IMR-90 (cell line): ENCODE data around the gene CHD9. TPM values are rescaled to one million over a fixed set of nuclear protein-coding genes. Genes with fewer than 3 reads are reported as not detected.
A peak's percentile ranks its signal among the peaks of the same experiment; 100 is the strongest.

Source experiments
- ATAC-seq: fragments of 200-7000 bp; cut with Tn5 transposase; 2 replicates; pipeline ENCODE4 v1.9.1; 2020; ENCODE audit warnings: low read depth, mild to moderate bottlenecking, moderate library complexity
- BruUV-seq: library from RNA; stranded (reverse); fragments of 400-500 nt; replicated peaks from 2 replicates; lab custom pipeline; 2021; lab: Mats Ljungman, UMichigan
- CTCF ChIA-PET: fragments of 300-600 bp; formaldehyde crosslinking; extraction: SDS; loops from one replicate; lab custom pipeline; 2021; ENCODE audit warnings: antibody characterized with exemption; lab: Yijun Ruan, JAX
- POLR2A ChIA-PET: fragments of 300-600 bp; sonication (Branson Sonifier 250); formaldehyde crosslinking; loops from one replicate; lab custom pipeline; 2022; ENCODE audit warnings: antibody characterized with exemption; ENCODE audit not compliant: unreplicated experiment; lab: Charles Lee
- DNase-seq: peaks from one replicate; pipeline ENCODE4 v3.0.0; 2013
- H2AFZ ChIP-seq: replicated peaks from 2 replicates; pipeline ENCODE3; 2013; ENCODE audit warnings: low read length, mild to moderate bottlenecking; ENCODE audit not compliant: poor library complexity
- H2AK5ac ChIP-seq: 2 replicates; pipeline ENCODE4 v1.6.1; 2013; ENCODE audit warnings: low read depth, low read length, inconsistent platforms
- H2AK9ac ChIP-seq: replicated peaks from 2 replicates; pipeline ENCODE3; 2013; ENCODE audit warnings: mild to moderate bottlenecking, low read depth, low read length, moderate library complexity; ENCODE audit not compliant: poor library complexity
- H2BK120ac ChIP-seq: 2 replicates; pipeline ENCODE4 v1.6.1; 2013; ENCODE audit warnings: low read depth, low read length, inconsistent platforms
- H2BK15ac ChIP-seq: 3 replicates; pipeline ENCODE4 v1.6.1; 2013; ENCODE audit warnings: low read depth, low read length, inconsistent platforms
- H2BK20ac ChIP-seq: 2 replicates; pipeline ENCODE4 v1.6.1; 2013; ENCODE audit warnings: low read depth, mild to moderate bottlenecking, inconsistent platforms, low read length, moderate library complexity
- H2BK5ac ChIP-seq: 2 replicates; pipeline ENCODE4 v1.6.1; 2013; ENCODE audit warnings: mild to moderate bottlenecking, low read depth, low read length, inconsistent platforms; ENCODE audit not compliant: poor library complexity, severe bottlenecking
- H3K14ac ChIP-seq: replicated peaks from 2 replicates; pipeline ENCODE4 v1.6.1; 2013; ENCODE audit warnings: low read depth, low read length, inconsistent platforms
- H3K18ac ChIP-seq: 2 replicates; pipeline ENCODE4 v1.6.1; 2013; ENCODE audit warnings: low read depth, low read length, control low read depth
- H3K23ac ChIP-seq: 2 replicates; pipeline ENCODE4 v1.6.1; 2013; ENCODE audit warnings: low read depth, low read length, inconsistent platforms
- H3K27ac ChIP-seq: 2 replicates; pipeline ENCODE4 v1.5.1; 2013; ENCODE audit warnings: mild to moderate bottlenecking, control low read depth, low read length; ENCODE audit not compliant: insufficient read depth
- H3K27me3 ChIP-seq: 2 replicates; pipeline ENCODE4 v1.6.1; 2013; ENCODE audit warnings: low read length; ENCODE audit not compliant: control insufficient read depth, insufficient read depth
- H3K36me3 ChIP-seq: 2 replicates; pipeline ENCODE4 v1.6.1; 2013; ENCODE audit warnings: low read length, mixed read lengths; ENCODE audit not compliant: control insufficient read depth, insufficient read depth
- H3K4ac ChIP-seq: 2 replicates; pipeline ENCODE4 v1.6.1; 2013; ENCODE audit warnings: low read depth, low read length, inconsistent platforms
- H3K4me1 ChIP-seq: 2 replicates; pipeline ENCODE4 v1.6.1; 2013; ENCODE audit warnings: low read length, mixed read lengths; ENCODE audit not compliant: control insufficient read depth, insufficient read depth
- H3K4me2 ChIP-seq: 2 replicates; pipeline ENCODE4 v1.6.1; 2013; ENCODE audit warnings: low read depth, mild to moderate bottlenecking, control low read depth, low read length, moderate library complexity
- H3K4me3 ChIP-seq: 2 replicates; pipeline ENCODE4 v1.5.1; 2013; ENCODE audit warnings: low read depth, mild to moderate bottlenecking, control low read depth, low read length, moderate library complexity; ENCODE audit not compliant: insufficient read depth
- H3K56ac ChIP-seq: 2 replicates; pipeline ENCODE4 v1.6.1; 2013; ENCODE audit warnings: low read length, inconsistent platforms; ENCODE audit not compliant: insufficient read depth; ENCODE audit errors: extremely low read depth
- H3K79me1 ChIP-seq, 2 experiments: 2 replicates each; pipeline ENCODE4 v1.6.1; 2013; ENCODE audit warnings: low read length in 2 of 2, inconsistent platforms in 1 of 2, low read depth in 1 of 2
- H3K9ac ChIP-seq: 2 replicates; pipeline ENCODE4 v1.6.1; 2013; ENCODE audit warnings: low read depth, low read length, control low read depth
- H3K9me1 ChIP-seq: 2 replicates; pipeline ENCODE4 v1.6.1; 2013; ENCODE audit warnings: low read length, inconsistent platforms; ENCODE audit not compliant: insufficient read depth
- H3K9me3 ChIP-seq: 2 replicates; pipeline ENCODE4 v1.6.1; 2013; ENCODE audit warnings: low read length; ENCODE audit not compliant: control insufficient read depth, insufficient read depth
- H4K20me1 ChIP-seq: 2 replicates; pipeline ENCODE4 v1.6.1; 2013; ENCODE audit warnings: low read length, inconsistent platforms; ENCODE audit not compliant: insufficient read depth
- H4K5ac ChIP-seq: 2 replicates; pipeline ENCODE4 v1.6.1; 2013; ENCODE audit warnings: mild to moderate bottlenecking, low read depth, low read length, control low read depth
- H4K8ac ChIP-seq, 2 experiments: 2 replicates each; pipeline ENCODE4 v1.6.1; 2013; ENCODE audit warnings: low read depth in 2 of 2, low read length in 2 of 2, control low read depth in 1 of 2, inconsistent platforms in 1 of 2
- H4K91ac ChIP-seq: 2 replicates; pipeline ENCODE4 v1.6.1; 2013; ENCODE audit warnings: low read depth, low read length, inconsistent platforms; ENCODE audit not compliant: insufficient read depth
- BHLHE40 ChIP-seq: fragments of 150-350 bp; IDR thresholded peaks from 2 replicates; pipeline ENCODE4 v1.6.1; 2016; ENCODE audit warnings: mild to moderate bottlenecking, low read depth, low read length
- CEBPB ChIP-seq: IDR thresholded peaks from 2 replicates; pipeline ENCODE4 v1.6.1; 2012; ENCODE audit warnings: low read depth, low read length, improper control_type of control experiment
- CHD1 ChIP-seq: IDR thresholded peaks from 2 replicates; pipeline ENCODE4 v1.6.1; 2012; ENCODE audit warnings: low read depth, low read length, improper control_type of control experiment
- FOS ChIP-seq: fragments of 150-350 bp; IDR thresholded peaks from 2 replicates; pipeline ENCODE4 v1.6.1; 2016; ENCODE audit warnings: low read depth, low read length
- MAFK ChIP-seq: IDR thresholded peaks from 2 replicates; pipeline ENCODE4 v1.6.1; 2012; ENCODE audit warnings: low read depth, low read length, improper control_type of control experiment
- MAZ ChIP-seq: IDR thresholded peaks from 2 replicates; pipeline ENCODE4 v1.6.1; 2012; ENCODE audit warnings: low read depth, mild to moderate bottlenecking, low read length, improper control_type of control experiment, moderate library complexity, borderline replicate concordance
- MXI1 ChIP-seq: IDR thresholded peaks from 2 replicates; pipeline ENCODE4 v1.6.1; 2012; ENCODE audit warnings: low read depth, mild to moderate bottlenecking, low read length, moderate library complexity, borderline replicate concordance
- NFE2L2 ChIP-seq: fragments of 150-350 bp; IDR thresholded peaks from 2 replicates; pipeline ENCODE4 v1.6.1; 2016; ENCODE audit warnings: low read depth, mild to moderate bottlenecking, low read length
- POLR2A ChIP-seq: IDR thresholded peaks from 2 replicates; pipeline ENCODE4 v1.6.1; 2012; ENCODE audit warnings: mild to moderate bottlenecking, low read depth, low read length
- RAD21 ChIP-seq: IDR thresholded peaks from 2 replicates; pipeline ENCODE4 v1.6.1; 2012; ENCODE audit warnings: low read length, improper control_type of control experiment
- RCOR1 ChIP-seq: IDR thresholded peaks from 2 replicates; pipeline ENCODE4 v1.6.1; 2012; ENCODE audit warnings: mild to moderate bottlenecking, low read length, improper control_type of control experiment; ENCODE audit not compliant: insufficient replicate concordance
- RFX5 ChIP-seq: IDR thresholded peaks from 2 replicates; pipeline ENCODE4 v1.8.0; 2012; ENCODE audit warnings: low read depth, mild to moderate bottlenecking, low read length, moderate library complexity
- SMC3 ChIP-seq: fragments of 150-350 bp; IDR thresholded peaks from 2 replicates; pipeline ENCODE4 v1.6.1; 2016; ENCODE audit warnings: low read depth, mild to moderate bottlenecking, antibody characterized with exemption, low read length, moderate library complexity
- WGBS, 2 experiments: methylation state at CpG; one replicate each; pipeline versions ENCODE4 v1.1.5 to v1.1.7; 2013; ENCODE audit warnings: missing lambda C conversion rate in 2 of 2; ENCODE audit not compliant: insufficient read length in 1 of 2; ENCODE audit errors: extremely low coverage in 2 of 2; 5-methylcytosine and 5-hydroxymethylcytosine counted together
- dilution Hi-C: fragments of 300-500 bp; cut with HindIII; formaldehyde crosslinking; loops from one replicate; pipeline ENCODE4 v1.14.3; 2018; ENCODE audit warnings: low sequenced_read_pairs; ENCODE audit not compliant: unreplicated experiment
- in situ Hi-C: fragments of 300-500 bp; cut with MboI; formaldehyde crosslinking; loops from 3 replicates; pipeline ENCODE4 v1.14.3; 2019; ENCODE audit warnings: low sequenced_read_pairs, inconsistent platforms, mixed read lengths
- intact Hi-C: fragments of 100-400 bp; cut with micrococcal nuclease; formaldehyde crosslinking; loops from 2 replicates; pipeline ENCODE4 v1.10.0; 2022
- polyA plus RNA-seq, 3 experiments: library from polyadenylated mRNA; depleted of rRNA; stranded (reverse); fragments of >200 nt; gene quantifications; 2 replicates each; pipeline ENCODE4 v1.2.3, GENCODE V29; 2012; ENCODE audit warnings: low replicate concordance in 1 of 3
- total RNA-seq: library from RNA; depleted of rRNA; stranded (reverse); fragments of >200 nt; gene quantifications from 2 replicates; pipeline ENCODE4 v1.2.3, GENCODE V29; 2012
- TF ChIP-seq, protein P1 (sequence below): fragments of 150-350 bp; IDR thresholded peaks from 2 replicates; pipeline ENCODE4 v1.6.1; 2016; ENCODE audit warnings: low read depth, mild to moderate bottlenecking, low read length, moderate library complexity, borderline replicate concordance
- TF ChIP-seq, protein P2 (sequence below): fragments of 150-350 bp; IDR thresholded peaks from 2 replicates; pipeline ENCODE4 v1.6.1; 2017; ENCODE audit warnings: mild to moderate bottlenecking, antibody characterized with exemption, low read length, low read depth

Gene CHD9
- total and polyA plus RNA-seq, 2 of the 4 experiments (the other 2 are of a cell fraction), result 9.1 to 48.8 TPM

DNA sequence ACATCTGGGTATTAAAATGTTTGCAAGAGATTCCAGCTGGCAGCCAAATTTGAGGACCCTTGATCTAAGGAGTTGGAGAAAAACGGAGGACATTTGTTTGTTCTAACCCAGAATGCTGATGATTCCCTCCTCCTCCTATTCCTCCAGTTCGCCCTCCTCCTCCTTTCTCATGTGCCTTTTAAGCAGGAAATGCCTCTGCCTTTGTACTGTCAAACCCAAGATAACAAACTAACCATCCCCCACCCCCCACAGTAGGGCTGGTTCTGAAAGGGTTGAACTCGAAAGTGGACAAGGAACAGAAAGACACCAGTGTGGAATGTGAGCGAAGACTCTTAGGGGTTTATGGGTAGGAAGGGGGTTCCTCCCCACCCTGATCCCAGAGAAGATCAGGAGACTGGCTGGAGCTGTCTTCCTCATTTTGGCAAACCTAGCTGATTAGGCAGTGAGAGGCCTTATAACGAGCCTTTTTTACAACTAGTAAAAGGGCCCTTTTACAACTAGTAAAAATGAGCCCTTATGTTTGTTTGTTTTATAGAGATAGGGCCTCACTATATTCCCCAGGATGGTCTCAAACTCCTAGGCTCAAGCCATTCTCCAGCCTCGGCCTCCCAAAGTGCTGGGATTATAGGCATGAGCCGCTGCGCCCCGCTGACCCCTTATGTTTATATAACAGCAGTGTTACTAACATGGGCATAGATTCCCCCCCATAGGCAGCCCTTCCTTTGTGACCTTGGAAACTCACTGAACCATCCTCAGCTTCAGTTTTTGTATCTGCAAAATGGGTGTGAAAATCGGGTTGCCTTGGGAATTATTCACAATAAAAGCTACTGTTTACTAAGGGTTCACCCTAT is 975 bp downstream of the CHD9 start:
- Histone ChIP-seq H3K79me1 (peaks cover 12 to 65% of the 10 kb centered on the region in 2 experiments), H2BK20ac (peak overlapping the region; percentile 49), H3K4me2 (peak overlapping the region; percentile 97), H3K56ac (peak overlapping the region; percentile 84), H3K4me1 (peaks cover 20% of the 10 kb centered on the region), H3K23ac (peak overlapping the region; percentile 92), H3K36me3 (no peaks in the 10 kb centered on the region), H3K4me3 (peak overlapping the region; percentile 62), H3K4ac (peak overlapping the region; percentile 93), H3K9me1 (peaks cover 14% of the 10 kb centered on the region), H3K27ac (peak overlapping the region; percentile 91), H4K20me1 (no peaks in the 10 kb centered on the region), H2AK5ac (peak overlapping the region; percentile 68), H2BK15ac (peak overlapping the region; percentile 25; the same call in 1 of the 3 replicates), H4K5ac (peak overlapping the region; percentile 98), H3K14ac (peak overlapping the region; percentile 51), H2BK120ac (peak overlapping the region; percentile 84), H2BK5ac (peak overlapping the region; percentile 88), H3K18ac (peak overlapping the region; percentile 96), H3K27me3 (no peaks in the 10 kb centered on the region), H4K8ac (peak overlapping the region; percentile 32 to 93), H2AK9ac (peak overlapping the region; percentile 97), H3K9me3 (no peaks in the 10 kb centered on the region), H4K91ac (peak overlapping the region; percentile 76), H2AFZ (peak overlapping the region; percentile 96), H3K9ac (peak overlapping the region; percentile 84)
- DNase-seq (peak; percentile 72), ATAC-seq (peak; percentile 33)
- CTCF ChIA-PET, result interaction anchor here (0.6 to 3.0 kb wide), 12 partner anchors 25 to 236 kb away, joined by 3 to 17 read pairs (median 4); no protein-coding TSS in a partner anchor
- intact Hi-C loops (loop anchor here (1.0 to 2.0 kb wide), 7 partner anchors 25 to 227 kb away; no protein-coding TSS in a partner anchor), dilution Hi-C loops (no loop called here), in situ Hi-C loops (loop anchor here (10.0 to 25.0 kb wide), 4 partner anchors 99 to 1168 kb away; partner anchors contain the start of gene RBL2)
- POLR2A ChIA-PET, result interaction anchor here (0.5 to 0.6 kb wide), 2 partner anchors 24 to 383 kb away, joined by 3 to 5 read pairs; no protein-coding TSS in a partner anchor
- WGBS, 2 experiments, result 0% methylated on average over 1 of the region's 10 CpGs; no CpG with 5 or more reads in 1 of the 2 experiments
- BruUV-seq, result no TSS peak
- peak; percentile 29 for TF ChIP-seq RCOR1
- TF ChIP-seq FOS, result no peak
- TF ChIP-seq MAZ, result 0 out of 2 replicates have a peak, but pooled peaks have one; percentile 19
- TF ChIP-seq RFX5, result no peak
- TF ChIP-seq RAD21, result no peak
- TF ChIP-seq, protein P1, sequence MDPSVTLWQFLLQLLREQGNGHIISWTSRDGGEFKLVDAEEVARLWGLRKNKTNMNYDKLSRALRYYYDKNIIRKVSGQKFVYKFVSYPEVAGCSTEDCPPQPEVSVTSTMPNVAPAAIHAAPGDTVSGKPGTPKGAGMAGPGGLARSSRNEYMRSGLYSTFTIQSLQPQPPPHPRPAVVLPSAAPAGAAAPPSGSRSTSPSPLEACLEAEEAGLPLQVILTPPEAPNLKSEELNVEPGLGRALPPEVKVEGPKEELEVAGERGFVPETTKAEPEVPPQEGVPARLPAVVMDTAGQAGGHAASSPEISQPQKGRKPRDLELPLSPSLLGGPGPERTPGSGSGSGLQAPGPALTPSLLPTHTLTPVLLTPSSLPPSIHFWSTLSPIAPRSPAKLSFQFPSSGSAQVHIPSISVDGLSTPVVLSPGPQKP, result no peak
- TF ChIP-seq MAFK, result no peak
- no peak for TF ChIP-seq POLR2A
- no peak for TF ChIP-seq NFE2L2
- no peak for TF ChIP-seq CEBPB
- 0 out of 2 replicates have a peak, but pooled peaks have one; percentile 8 for TF ChIP-seq SMC3
- no peak for TF ChIP-seq CHD1
- no peak for TF ChIP-seq BHLHE40
- TF ChIP-seq MXI1, result 0 out of 2 replicates have a peak, but pooled peaks have one; percentile 49
- TF ChIP-seq, protein P2, sequence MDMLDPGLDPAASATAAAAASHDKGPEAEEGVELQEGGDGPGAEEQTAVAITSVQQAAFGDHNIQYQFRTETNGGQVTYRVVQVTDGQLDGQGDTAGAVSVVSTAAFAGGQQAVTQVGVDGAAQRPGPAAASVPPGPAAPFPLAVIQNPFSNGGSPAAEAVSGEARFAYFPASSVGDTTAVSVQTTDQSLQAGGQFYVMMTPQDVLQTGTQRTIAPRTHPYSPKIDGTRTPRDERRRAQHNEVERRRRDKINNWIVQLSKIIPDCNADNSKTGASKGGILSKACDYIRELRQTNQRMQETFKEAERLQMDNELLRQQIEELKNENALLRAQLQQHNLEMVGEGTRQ, result no peak
